RWPE1 (cell line): ENCODE data around the gene GPR4.

Source experiments
- CTCF ChIA-PET: fragments of 350-600 bp; sonication (Branson Sonifier 250); formaldehyde crosslinking; extraction: SDS; loops from one replicate; lab custom pipeline; 2021; lab: Yijun Ruan, JAX
- POLR2A ChIA-PET: fragments of 400-600 bp; formaldehyde crosslinking; extraction: SDS; loops from one replicate; lab custom pipeline; 2020; ENCODE audit warnings: antibody characterized with exemption; ENCODE audit not compliant: low non-redundant PET; lab: Yijun Ruan, JAX
- DNase-seq: peaks from one replicate; pipeline ENCODE4 v3.0.0; 2012; ENCODE audit warnings: low spot score
- H3K27ac ChIP-seq: fragments of 450-650 bp; 2 replicates; pipeline ENCODE4 v1.5.1; 2017
- TF ChIP-seq, protein P1 (sequence below): fragments of 450-650 bp; conservative IDR thresholded peaks from 2 replicates; pipeline ENCODE4 v1.5.1; 2017; ENCODE audit warnings: low read depth, mild to moderate bottlenecking

The GPR4 gene

DNA sequence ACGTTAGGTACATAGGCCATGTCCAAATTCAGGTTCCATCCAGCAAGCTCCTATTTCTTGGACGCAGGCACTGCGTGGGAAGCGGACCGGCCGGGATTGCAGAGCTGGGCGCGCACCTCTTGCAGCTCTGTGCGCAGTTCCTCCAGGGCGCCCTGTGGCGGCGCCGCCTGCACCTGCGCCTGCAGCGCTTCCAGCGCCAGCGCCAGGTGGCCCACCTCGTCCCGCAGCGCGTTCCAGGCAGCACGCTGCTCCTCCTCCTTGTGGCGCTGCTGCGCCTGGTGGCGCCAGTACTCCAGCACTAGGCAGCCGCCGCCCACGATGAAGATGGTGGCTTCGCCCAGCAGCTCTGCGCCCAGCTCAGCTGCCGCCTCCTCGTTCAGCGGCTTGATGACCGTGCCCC, 48.5 kb downstream of the GPR4 start:
- ChIA-PET POLR2A (no interaction called here), CTCF (no interaction called here)
- TF ChIP-seq, protein P1, sequence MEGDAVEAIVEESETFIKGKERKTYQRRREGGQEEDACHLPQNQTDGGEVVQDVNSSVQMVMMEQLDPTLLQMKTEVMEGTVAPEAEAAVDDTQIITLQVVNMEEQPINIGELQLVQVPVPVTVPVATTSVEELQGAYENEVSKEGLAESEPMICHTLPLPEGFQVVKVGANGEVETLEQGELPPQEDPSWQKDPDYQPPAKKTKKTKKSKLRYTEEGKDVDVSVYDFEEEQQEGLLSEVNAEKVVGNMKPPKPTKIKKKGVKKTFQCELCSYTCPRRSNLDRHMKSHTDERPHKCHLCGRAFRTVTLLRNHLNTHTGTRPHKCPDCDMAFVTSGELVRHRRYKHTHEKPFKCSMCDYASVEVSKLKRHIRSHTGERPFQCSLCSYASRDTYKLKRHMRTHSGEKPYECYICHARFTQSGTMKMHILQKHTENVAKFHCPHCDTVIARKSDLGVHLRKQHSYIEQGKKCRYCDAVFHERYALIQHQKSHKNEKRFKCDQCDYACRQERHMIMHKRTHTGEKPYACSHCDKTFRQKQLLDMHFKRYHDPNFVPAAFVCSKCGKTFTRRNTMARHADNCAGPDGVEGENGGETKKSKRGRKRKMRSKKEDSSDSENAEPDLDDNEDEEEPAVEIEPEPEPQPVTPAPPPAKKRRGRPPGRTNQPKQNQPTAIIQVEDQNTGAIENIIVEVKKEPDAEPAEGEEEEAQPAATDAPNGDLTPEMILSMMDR: no peak
- no peak overlapping the region; the same call in 1 of the 2 replicates for H3K27ac ChIP-seq
- no peak for DNase-seq

DNA sequence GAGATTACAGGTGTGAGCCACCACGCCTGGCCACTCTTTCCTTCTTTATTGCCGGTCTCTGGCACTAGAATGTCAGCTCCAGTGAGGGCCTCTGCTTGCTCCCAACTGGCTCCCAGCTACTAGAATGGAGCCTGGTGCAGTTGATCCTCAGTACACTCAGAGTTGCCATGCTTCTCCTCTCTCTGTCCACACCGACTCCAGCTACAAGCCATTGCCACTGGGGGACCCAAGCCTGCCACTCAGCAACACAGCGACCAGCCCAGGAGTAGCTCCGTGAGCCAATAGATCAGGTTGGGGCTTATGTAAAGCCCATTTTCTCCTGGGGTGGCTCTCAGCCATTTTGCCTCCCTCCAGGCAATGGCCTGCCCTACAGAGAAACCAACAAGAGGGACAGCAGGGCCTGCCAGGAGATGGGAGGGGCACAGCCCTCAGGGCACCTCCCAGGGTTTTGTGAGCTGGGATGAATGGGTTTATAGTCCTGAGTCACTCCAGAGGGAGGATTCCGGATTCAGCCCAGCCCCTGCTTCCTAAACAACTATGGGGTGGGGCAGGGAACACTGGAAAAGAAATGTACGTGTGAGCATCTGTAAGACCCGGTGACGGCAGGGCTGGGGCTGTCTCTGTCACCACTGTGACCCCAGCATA, 53.9 kb downstream of the GPR4 start:
- DNase-seq: peak; percentile 94
- TF ChIP-seq, protein P1: no peak
- H3K27ac ChIP-seq: peak overlapping the region; percentile 89
- ChIA-PET POLR2A (no interaction called here), CTCF (interaction anchor here (0.6 kb wide), 2 partner anchors 29 to 469 kb away, joined by 3 read pairs; no protein-coding TSS in a partner anchor)

DNA sequence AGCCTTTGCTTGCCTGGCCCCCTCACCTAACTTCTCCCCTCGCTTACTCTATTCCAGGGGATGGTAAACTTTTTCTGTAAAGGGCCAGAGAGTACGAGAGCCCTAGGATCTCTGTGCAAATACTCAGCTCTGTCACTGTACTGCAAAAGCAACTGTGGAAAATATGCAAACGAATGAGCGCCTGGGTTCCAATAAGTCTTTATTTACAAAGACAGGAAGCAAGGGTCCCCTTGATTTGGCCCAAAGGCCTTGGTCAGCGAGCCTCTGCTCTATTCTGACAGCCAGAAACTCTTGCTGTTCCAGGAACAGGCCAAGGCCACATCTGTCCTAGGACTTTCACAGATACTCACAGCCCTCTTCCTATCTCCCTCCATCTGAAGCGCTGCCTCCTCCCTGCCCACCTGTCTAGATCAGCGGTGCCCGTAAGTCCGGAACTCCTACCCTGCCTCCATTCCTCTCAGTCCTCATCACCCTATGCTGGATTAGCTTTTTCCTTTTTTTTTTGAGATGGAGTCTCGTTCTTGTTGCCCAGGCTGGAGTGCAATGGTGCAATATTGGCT, 54.7 kb downstream of the GPR4 start:
- peak overlapping the region; percentile 89 for H3K27ac ChIP-seq
- CTCF ChIA-PET: no interaction called here
- POLR2A ChIA-PET: no interaction called here
- TF ChIP-seq, protein P1: no peak
- DNase-seq: no peak

DNA sequence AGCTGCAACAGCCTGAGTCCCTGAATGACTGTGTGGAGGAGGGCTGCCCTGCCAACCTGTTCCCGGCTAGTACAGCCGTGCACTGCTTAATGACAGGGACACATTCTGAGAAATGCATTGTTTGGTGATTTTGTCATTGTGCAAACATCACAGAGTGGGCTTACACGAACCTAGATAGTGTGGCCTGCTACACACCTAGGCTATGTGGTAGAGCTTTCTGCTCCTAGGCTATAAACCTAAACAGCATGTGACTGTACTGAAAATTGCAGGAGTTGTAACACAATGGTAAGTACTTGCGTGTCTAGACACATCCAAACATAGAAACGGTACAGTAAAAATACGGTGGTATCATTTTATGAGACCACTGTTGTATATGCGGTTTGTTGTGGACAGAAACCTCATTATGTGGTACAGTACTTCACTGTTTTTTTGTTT, 59.8 kb downstream of the GPR4 start:
- CTCF ChIA-PET: no interaction called here
- TF ChIP-seq, protein P1: no peak
- DNase-seq: no peak
- peak overlapping the region; percentile 88 for H3K27ac ChIP-seq
- POLR2A ChIA-PET: no interaction called here
